ENCODE measurements around the gene ADM2.
A peak's percentile ranks its signal among the peaks of the same experiment; 100 is the strongest.

DNA sequence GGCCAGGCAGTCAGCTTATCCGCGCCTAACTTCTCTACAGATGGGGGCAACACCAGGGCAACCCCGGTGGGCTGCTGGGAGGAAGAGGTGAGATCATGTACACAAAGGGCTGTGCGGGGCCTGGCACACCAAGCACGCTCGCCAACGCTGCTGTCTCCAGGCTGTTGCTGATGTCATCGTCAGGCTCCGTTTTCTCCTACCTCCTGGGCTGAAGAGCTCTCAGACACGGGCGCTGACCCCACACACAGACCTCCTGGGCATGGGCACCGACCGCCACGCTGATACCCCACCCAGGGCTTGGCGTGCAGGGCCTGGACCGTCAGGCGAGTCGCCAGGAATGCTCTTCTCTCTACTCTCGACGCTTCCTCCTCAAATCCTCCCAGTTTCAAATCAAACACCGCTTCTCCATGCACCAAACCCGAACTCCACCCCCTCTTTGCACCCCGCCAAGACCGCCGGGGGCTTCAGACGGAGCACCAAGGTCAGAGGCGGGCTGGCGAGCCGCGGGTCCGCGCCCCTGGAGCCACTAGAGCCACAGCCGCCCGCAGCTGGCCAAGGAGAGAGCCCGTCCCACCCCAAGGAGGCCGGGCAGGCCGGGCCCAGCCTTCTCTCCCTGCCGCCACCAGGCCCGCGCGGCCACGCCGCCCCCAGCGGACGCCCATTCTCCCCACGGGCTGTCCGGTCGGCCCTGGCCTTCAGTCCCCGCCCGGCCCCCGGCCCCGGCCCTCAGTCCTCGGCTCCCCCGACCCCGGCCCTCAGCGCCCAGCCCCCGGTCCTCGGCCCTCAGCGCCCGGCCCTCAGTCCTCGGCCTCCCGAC, 7.3 kb upstream of the ADM2 start:
- TF ChIP-seq, protein P1, sequence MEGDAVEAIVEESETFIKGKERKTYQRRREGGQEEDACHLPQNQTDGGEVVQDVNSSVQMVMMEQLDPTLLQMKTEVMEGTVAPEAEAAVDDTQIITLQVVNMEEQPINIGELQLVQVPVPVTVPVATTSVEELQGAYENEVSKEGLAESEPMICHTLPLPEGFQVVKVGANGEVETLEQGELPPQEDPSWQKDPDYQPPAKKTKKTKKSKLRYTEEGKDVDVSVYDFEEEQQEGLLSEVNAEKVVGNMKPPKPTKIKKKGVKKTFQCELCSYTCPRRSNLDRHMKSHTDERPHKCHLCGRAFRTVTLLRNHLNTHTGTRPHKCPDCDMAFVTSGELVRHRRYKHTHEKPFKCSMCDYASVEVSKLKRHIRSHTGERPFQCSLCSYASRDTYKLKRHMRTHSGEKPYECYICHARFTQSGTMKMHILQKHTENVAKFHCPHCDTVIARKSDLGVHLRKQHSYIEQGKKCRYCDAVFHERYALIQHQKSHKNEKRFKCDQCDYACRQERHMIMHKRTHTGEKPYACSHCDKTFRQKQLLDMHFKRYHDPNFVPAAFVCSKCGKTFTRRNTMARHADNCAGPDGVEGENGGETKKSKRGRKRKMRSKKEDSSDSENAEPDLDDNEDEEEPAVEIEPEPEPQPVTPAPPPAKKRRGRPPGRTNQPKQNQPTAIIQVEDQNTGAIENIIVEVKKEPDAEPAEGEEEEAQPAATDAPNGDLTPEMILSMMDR (IDR thresholded peaks at IDR 0.05 in 4 of 5, conservative IDR thresholded peaks at IDR 0.05 in 1 of 5) = no peak
- TF ChIP-seq POLR2A (IDR thresholded peaks at IDR 0.05) = peak in 1 of 2 donors; percentile 24
